WTC11 (cell line): ENCODE measurements around the gene ZIC5. TPM values are rescaled to one million over a fixed set of nuclear protein-coding genes. Genes with fewer than 3 reads are reported as not detected.

ENCODE experiments used
- ATAC-seq: fragments of 200-7000 bp; cut with Tn5 transposase; 2 replicates; pipeline ENCODE4 v1.10.0; 2021; ENCODE audit warnings: mild to moderate bottlenecking, moderate library complexity
- CTCF ChIA-PET: fragments of 300-600 bp; sonication (Branson Sonifier 250); formaldehyde crosslinking; loops from one replicate; lab custom pipeline; 2021; ENCODE audit warnings: antibody characterized with exemption; lab: Charles Lee
- POLR2A ChIA-PET: fragments of 350-600 bp; sonication (Branson Sonifier 250); formaldehyde crosslinking; loops from one replicate; lab custom pipeline; 2021; ENCODE audit warnings: antibody characterized with exemption; lab: Charles Lee
- DNase-seq: peaks from one replicate; pipeline ENCODE4 v3.0.0; 2021; ENCODE audit warnings: low spot score
- H3K27ac Mint-ChIP-seq: 2 replicates; pipeline ENCODE4 v1.8.0; 2021; ENCODE audit warnings: mixed read lengths
- H3K27me3 Mint-ChIP-seq: 2 replicates; pipeline ENCODE4 v1.8.0; 2021; ENCODE audit warnings: low read depth, mild to moderate bottlenecking, moderate library complexity, mixed read lengths
- H3K36me3 Mint-ChIP-seq: 2 replicates; pipeline ENCODE4 v1.8.0; 2021; ENCODE audit warnings: mixed read lengths
- H3K4me1 Mint-ChIP-seq: 2 replicates; pipeline ENCODE4 v1.8.0; 2022; ENCODE audit warnings: mixed read lengths
- H3K4me3 Mint-ChIP-seq: 2 replicates; pipeline ENCODE4 v1.8.0; 2021; ENCODE audit warnings: mild to moderate bottlenecking, moderate library complexity, mixed read lengths
- H3K9me3 Mint-ChIP-seq: 2 replicates; pipeline ENCODE4 v1.8.0; 2021; ENCODE audit warnings: mixed read lengths
- AFF4 ChIP-seq: sonication (generic); formaldehyde crosslinking; IDR thresholded peaks from 2 replicates; pipeline ENCODE4 v1.8.1; 2023; ENCODE audit warnings: mild to moderate bottlenecking, missing genetic modification reagents, borderline replicate concordance
- AR ChIP-seq: fragments of 250-450 bp; sonication (Bioruptor Pico); IDR thresholded peaks from 2 replicates; pipeline ENCODE4 v1.9.0; 2021; ENCODE audit warnings: mild to moderate bottlenecking
- ELF4 ChIP-seq: sonication (generic); formaldehyde crosslinking; IDR thresholded peaks from 2 replicates; pipeline ENCODE4 v1.8.1; 2022; ENCODE audit warnings: low read depth, mild to moderate bottlenecking, moderate library complexity, missing genetic modification reagents
- FOXJ3 ChIP-seq: sonication (generic); formaldehyde crosslinking; IDR thresholded peaks from 2 replicates; pipeline ENCODE4 v1.9.0; 2021; ENCODE audit warnings: missing genetic modification reagents, mild to moderate bottlenecking, borderline replicate concordance
- HMGXB4 ChIP-seq: sonication (generic); formaldehyde crosslinking; IDR thresholded peaks from 2 replicates; pipeline ENCODE4 v1.8.1; 2023; ENCODE audit warnings: mild to moderate bottlenecking, moderate library complexity, missing genetic modification reagents
- MAX ChIP-seq: sonication (generic); formaldehyde crosslinking; IDR thresholded peaks from 2 replicates; pipeline ENCODE4 v1.8.0; 2022; ENCODE audit warnings: mild to moderate bottlenecking, missing genetic modification reagents
- MXD4 ChIP-seq: fragments of 250-450 bp; sonication (Bioruptor Pico); IDR thresholded peaks from 2 replicates; pipeline ENCODE4 v1.8.0; 2021; ENCODE audit warnings: mild to moderate bottlenecking, moderate library complexity, borderline replicate concordance
- NFYB ChIP-seq: sonication (generic); formaldehyde crosslinking; conservative IDR thresholded peaks from 2 replicates; pipeline ENCODE4 v1.8.0; 2022; ENCODE audit warnings: low read depth, missing genetic modification reagents
- SP1 ChIP-seq: sonication (generic); formaldehyde crosslinking; conservative IDR thresholded peaks from 2 replicates; pipeline ENCODE4 v1.8.1; 2022; ENCODE audit warnings: missing genetic modification reagents
- TEAD1 ChIP-seq: sonication (generic); formaldehyde crosslinking; IDR thresholded peaks from 2 replicates; pipeline ENCODE4 v1.8.0; 2022; ENCODE audit warnings: mild to moderate bottlenecking, missing genetic modification reagents
- USF1 ChIP-seq: sonication (generic); formaldehyde crosslinking; IDR thresholded peaks from 2 replicates; pipeline ENCODE4 v1.8.0; 2022; ENCODE audit warnings: mild to moderate bottlenecking, missing genetic modification reagents
- USF2 ChIP-seq: sonication (generic); formaldehyde crosslinking; IDR thresholded peaks from 2 replicates; pipeline ENCODE4 v1.8.1; 2023; ENCODE audit warnings: mild to moderate bottlenecking, missing genetic modification reagents, moderate library complexity
- ZBTB21 ChIP-seq: sonication (generic); formaldehyde crosslinking; IDR thresholded peaks from 2 replicates; pipeline ENCODE4 v1.8.1; 2023; ENCODE audit warnings: mild to moderate bottlenecking, missing genetic modification reagents, borderline replicate concordance
- ZNF396 ChIP-seq: fragments of 250-450 bp; sonication (Bioruptor Pico); IDR thresholded peaks from 2 replicates; pipeline ENCODE4 v1.8.0; 2021; ENCODE audit warnings: mild to moderate bottlenecking, moderate library complexity, borderline replicate concordance
- ZSCAN18 ChIP-seq: fragments of 250-450 bp; sonication (Bioruptor Pico); IDR thresholded peaks from 2 replicates; pipeline ENCODE4 v2.1.2; 2022; ENCODE audit warnings: mild to moderate bottlenecking, moderate library complexity
- total RNA-seq: library from RNA; stranded (reverse); gene quantifications from 3 replicates; pipeline ENCODE4 v1.2.3, GENCODE V29; 2021

ZIC5 gene
- total RNA-seq, 1 experiment from 2014 or later, result 46.4 TPM

GRCh38 chr13:99974296-99974938, 2.9 kb upstream of the ZIC5 start (continued):
- TF ChIP-seq AR (no peak), SP1 (CRISPR knock-in tag) (peak; percentile 32; the same call in 1 of the 2 replicates)

GRCh38 chr13:99973808-99974185, 2.2 kb upstream of the ZIC5 start:
- ATAC-seq (no peak), DNase-seq (no peak)
- peak overlapping the region; percentile 99 for H3K27ac Mint-ChIP-seq
- no peaks in the 10 kb centered on the region for H3K9me3 Mint-ChIP-seq
- POLR2A ChIA-PET, result interaction anchor here (0.6 to 1.8 kb wide), 10 partner anchors 9 to 287 kb away, joined by 3 to 7 read pairs (median 4); no protein-coding TSS in a partner anchor
- CTCF ChIA-PET, result interaction anchor here (0.7 to 2.1 kb wide), 11 partner anchors 14 to 541 kb away, joined by 3 to 8 read pairs (median 4); partner anchors contain the start of gene PCCA
- peaks cover 66% of the 10 kb centered on the region for H3K4me1 Mint-ChIP-seq
- peaks cover 26% of the 10 kb centered on the region for H3K27me3 Mint-ChIP-seq
- peak overlapping the region; percentile 81 for H3K4me3 Mint-ChIP-seq
- H3K36me3 Mint-ChIP-seq, result peaks cover 10% of the 10 kb centered on the region
- no peak for TF ChIP-seq ELF4 (CRISPR knock-in tag)
- TF ChIP-seq USF1 (CRISPR knock-in tag), result no peak
- TF ChIP-seq ZSCAN18, result no peak
- no peak for TF ChIP-seq TEAD1 (CRISPR knock-in tag)
- no peak for TF ChIP-seq ZNF396 (CRISPR knock-in tag)
- TF ChIP-seq USF2 (CRISPR knock-in tag), result no peak
- no peak for TF ChIP-seq FOXJ3 (CRISPR knock-in tag)
- TF ChIP-seq ZBTB21, result no peak
- TF ChIP-seq SP1 (CRISPR knock-in tag), result no peak

- Mint-ChIP-seq H3K4me1 (peaks cover 64% of the 10 kb centered on the region), H3K27ac (peak overlapping the region; percentile 99), H3K27me3 (peaks cover 26% of the 10 kb centered on the region), H3K4me3 (peak overlapping the region; percentile 81), H3K36me3 (peaks cover 10% of the 10 kb centered on the region), H3K9me3 (no peaks in the 10 kb centered on the region)
- ChIA-PET POLR2A (interaction anchor here (0.6 to 1.8 kb wide), 7 partner anchors 9 to 287 kb away, joined by 3 to 7 read pairs (median 5); no protein-coding TSS in a partner anchor), CTCF (interaction anchor here (1.3 to 2.1 kb wide), 4 partner anchors 14 to 315 kb away, joined by 4 to 8 read pairs (median 6); no protein-coding TSS in a partner anchor)
- DNase-seq, result no peak
- ATAC-seq, result no peak
- TF ChIP-seq MAX (CRISPR knock-in tag), result no peak
- no peak for TF ChIP-seq MXD4
- TF ChIP-seq AFF4 (CRISPR knock-in tag), result no peak
- no peak for TF ChIP-seq HMGXB4
- no peak for TF ChIP-seq NFYB (CRISPR knock-in tag)
These were observed 1.7 kb upstream of the ZIC5 start for GRCh38 chr13:99973163-99973807.
